Thyroid gland (tissue), 4 donors: ENCODE results near the gene NKD1.

Experiments used
- CTCF ChIP-seq, 6 experiments: fragments of 200-600 bp in 3 of 6; fragments of 450-650 bp in 3 of 6; sonication (generic) in 3 of 6; IDR thresholded peaks; one replicate each; pipeline ENCODE4 v1.5.1; 2016 to 2019; ENCODE audit warnings: antibody characterized with exemption in 6 of 6, mild to moderate bottlenecking in 2 of 6, inconsistent platforms in 1 of 6, moderate library complexity in 1 of 6
- POLR2A ChIP-seq, 2 donors: fragments of 450-650 bp; IDR thresholded peaks; one replicate each; pipeline ENCODE4 v1.6.1; 2017; ENCODE audit warnings: antibody characterized with exemption in 2 of 2, mild to moderate bottlenecking in 2 of 2, moderate library complexity in 1 of 2

- TF ChIP-seq CTCF (IDR thresholded peaks at IDR 0.05) (no peak), POLR2A (IDR thresholded peaks at IDR 0.05) (no peak)
Observed at GRCh38 chr16:50666658-50667496, 118.7 kb downstream of the NKD1 start.
